SK-N-MC (cell line): ENCODE results near the gene CHMP6.

ENCODE experiments used
- EZH2 ChIP-seq: fragments of 200-600 bp; sonication (generic); IDR thresholded peaks from one replicate; pipeline ENCODE4 v1.6.1; 2017; ENCODE audit warnings: antibody characterized with exemption
- FOXP2 ChIP-seq: optimal IDR thresholded peaks from 2 replicates; pipeline ENCODE3; 2011; ENCODE audit warnings: mild to moderate bottlenecking, moderate library complexity; ENCODE audit not compliant: insufficient read depth; ENCODE audit errors: extremely low read length, control extremely low read depth
- POLR2AphosphoS5 ChIP-seq: IDR thresholded peaks from 2 replicates; pipeline ENCODE4 v1.6.1; 2012; ENCODE audit warnings: mild to moderate bottlenecking, low read depth, low read length, borderline replicate concordance

GRCh38 chr17:80995131-80995530 lies 3.5 kb downstream of the CHMP6 start:
- TF ChIP-seq POLR2AphosphoS5: no peak
- no peak for TF ChIP-seq EZH2
- TF ChIP-seq FOXP2: no peak
